Measurements from ENCODE around the gene PTH2.

GRCh38 chr19:49463960-49464740 lies 40.9 kb upstream of the PTH2 start:
- TF ChIP-seq CTCF (IDR thresholded peaks at IDR 0.05; ENCODE audit: insufficient read depth, low read depth, low read length) = no peak
- TF ChIP-seq EZH2 (IDR thresholded peaks at IDR 0.05; ENCODE audit: insufficient read depth, low read length) = no peak
